HG03558 (cell line): ENCODE data around the gene COL12A1.

ENCODE experiments used
- ATAC-seq: cut with Tn5 transposase; IDR thresholded peaks from one replicate; pipeline ENCODE4 v1.9.1; 2021; ENCODE audit warnings: moderate number of reproducible peaks; ENCODE audit not compliant: unreplicated experiment; ENCODE audit errors: extremely low read depth

Gene COL12A1

DNA sequence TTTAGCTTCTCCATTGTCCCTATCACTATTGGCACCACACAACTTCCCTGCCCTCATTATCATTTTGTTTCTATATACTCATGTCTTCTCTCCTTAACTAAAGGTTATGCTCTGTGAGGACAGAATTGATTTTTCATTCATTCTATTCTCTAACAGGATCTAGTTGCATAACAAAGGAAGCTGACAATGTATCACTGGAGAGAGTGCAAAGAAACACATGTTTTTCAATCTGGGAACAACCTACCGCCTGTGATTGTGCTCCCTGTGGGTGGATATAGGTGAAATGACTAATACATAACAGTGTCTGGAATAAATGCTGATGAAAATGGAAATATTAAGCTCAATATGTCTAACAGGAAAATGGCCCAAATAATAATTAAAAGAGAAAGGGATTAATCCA is 56.6 kb downstream of the COL12A1 start:
- no peak for ATAC-seq

DNA sequence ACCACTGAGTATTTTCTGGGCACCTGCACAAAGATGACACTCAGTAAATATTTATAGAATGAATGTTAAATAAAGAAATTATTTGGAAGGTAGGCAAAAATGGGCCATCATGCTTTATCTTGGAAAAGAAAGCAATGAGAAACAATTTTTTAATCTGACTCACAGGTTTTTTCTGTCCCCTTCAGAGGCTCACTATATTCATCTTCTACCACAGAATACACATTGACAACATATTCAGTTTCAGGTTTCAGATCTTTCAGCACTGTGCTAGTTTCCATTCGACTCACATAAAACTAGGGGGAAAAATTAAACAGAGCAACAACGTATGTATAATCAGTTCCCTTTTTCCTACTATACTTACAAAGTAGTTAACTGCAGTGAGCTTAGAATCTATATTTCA is 58.3 kb downstream of the COL12A1 start:
- peak; percentile 96 for ATAC-seq

DNA sequence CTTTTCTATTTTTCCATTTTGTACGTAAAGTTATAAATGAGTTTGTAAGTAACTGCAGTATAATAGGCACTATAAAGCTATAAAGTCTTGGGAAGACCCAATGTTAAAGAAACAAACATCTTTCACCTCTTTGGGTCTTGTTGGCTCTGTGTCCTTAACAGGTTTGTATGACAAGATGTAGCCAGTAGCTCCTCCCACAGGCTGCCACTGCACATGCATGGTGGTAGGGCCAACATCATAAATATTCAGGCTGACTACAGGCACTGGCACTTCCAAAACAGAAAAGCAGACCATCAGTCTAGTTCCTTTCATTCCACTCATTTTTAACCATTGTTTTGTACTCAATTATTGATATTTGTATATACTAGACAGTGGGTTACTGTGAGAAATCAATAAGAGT is 59.9 kb downstream of the COL12A1 start:
- no peak for ATAC-seq

DNA sequence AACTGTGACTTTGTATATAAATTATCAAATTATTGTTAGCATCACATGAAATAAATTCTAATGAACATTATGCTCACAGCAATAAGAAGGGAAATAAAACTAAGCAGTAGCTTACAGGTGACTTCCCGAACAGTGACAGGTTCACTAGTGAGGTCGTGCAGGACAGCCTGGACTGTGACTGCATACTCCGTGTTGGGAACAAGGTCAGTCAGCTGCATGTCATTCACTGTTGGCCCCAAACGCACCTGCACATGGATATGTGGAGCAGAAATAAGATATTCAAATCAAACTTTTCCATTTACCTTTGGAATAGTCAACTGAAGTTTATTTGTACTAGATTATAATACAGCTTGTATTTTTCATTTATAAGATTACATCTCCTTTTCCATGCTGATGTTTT is 60.6 kb downstream of the COL12A1 start:
- ATAC-seq = no peak

DNA sequence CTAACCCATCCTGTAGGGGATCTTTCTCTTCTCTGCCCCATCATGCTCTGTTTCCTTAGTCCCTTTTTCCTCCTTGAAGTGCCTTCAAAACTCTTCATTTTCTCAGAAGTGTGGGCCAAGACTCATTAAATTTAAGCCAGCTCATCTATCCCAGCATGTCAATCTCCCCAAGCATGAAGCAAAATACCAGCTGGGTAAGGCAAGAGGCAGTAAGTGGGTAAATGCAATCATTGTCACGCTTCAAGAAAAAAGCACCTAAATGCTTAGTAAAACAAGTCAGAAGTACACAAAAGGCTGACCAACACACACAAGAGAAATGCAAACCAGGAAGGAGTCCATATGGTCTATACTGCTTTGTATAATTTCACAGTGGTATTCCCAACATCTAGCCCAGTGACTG is 61.5 kb downstream of the COL12A1 start:
- ATAC-seq = no peak

DNA sequence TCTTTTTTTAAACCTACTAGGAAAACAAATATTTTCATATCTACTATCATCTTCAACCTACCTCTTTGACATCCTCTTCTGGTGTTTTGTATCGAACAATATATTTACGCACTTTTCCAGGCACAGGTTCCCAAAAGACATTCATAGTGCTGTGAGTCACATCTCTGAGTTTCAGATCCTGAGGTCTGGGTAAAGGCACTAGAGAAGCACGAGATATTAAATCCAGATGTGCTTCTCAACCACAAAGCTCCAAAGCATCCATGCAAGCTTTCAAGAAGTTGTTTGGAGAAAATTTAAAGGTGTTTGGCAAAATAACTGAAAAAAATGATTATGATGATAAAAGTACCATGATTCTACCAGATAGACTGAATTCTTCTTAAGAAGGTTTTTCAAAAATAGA is 62.7 kb downstream of the COL12A1 start:
- ATAC-seq = no peak

DNA sequence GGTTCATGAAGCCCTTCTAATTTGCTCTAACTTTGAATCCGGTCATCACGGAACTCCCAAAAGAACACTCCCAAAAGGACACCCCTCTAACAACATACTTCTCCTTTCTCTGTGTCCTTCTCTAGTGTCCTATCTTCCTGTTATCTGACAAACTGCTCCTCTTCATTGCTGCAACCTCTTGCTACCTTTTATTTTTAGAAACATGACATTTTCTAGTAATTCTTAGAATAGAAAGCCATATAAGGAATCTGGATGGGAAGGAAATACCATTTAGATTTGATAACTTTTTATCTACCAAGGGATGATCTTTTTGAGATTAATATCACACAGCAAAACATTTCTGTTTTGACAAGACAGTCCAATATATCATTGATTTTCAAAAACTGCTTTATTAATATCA is 63.1 kb downstream of the COL12A1 start:
- ATAC-seq = no peak

DNA sequence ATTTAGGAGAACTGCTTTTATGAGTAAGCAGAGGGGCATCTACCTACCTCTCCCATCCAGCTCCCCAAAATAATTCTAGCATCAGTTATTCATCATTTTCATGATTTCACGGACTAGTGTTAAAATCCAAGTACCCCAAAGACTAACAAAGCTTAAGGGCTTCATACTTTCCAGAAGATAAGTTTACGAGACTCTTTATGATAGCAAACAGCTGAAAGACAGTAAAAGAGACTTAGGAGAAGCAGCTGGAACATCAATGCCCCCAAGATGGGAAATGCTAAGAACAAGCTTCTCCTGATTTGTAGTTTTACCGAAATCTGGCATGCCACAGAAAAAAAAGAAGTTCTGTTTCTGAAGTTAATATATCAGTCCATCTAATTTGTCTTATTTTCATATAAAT is 70.0 kb downstream of the COL12A1 start:
- no peak for ATAC-seq

DNA sequence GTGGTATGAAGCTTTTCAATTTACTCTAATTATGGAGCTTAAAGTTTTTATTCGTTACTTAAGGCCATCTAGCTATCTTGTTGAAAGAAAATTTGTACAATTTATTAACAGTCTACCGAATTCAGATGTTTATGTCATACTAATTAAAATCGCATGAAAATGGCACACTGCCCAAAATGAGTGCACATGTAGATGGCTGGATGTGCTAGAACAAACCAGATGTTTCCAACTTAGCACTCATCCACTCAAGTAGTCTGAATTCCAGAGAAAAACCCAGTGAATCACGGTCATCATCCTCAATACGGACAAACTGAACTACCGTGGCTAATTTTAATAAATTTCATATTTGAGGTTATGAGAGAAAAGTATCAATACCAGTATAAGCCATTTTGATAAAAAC is 70.4 kb downstream of the COL12A1 start:
- ATAC-seq = no peak

DNA sequence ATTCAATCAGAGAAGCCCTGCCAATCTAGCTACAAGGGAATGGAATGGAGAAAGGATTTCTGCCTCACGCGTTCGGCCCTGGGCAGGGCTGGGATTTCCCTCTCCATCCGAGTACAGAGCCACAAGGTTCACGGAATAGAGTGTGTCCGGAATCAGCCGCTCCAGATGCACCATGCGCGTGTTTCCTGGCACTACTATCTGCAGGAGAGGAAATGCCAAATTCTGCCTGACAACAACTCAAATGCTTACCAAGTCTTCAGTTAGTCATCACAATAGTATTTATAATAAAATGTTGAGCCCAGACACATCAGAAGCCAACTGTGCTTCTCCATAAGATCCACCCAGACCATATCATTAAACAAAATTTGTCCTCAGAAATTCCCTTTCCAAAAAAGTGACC is 75.1 kb downstream of the COL12A1 start:
- no peak for ATAC-seq

DNA sequence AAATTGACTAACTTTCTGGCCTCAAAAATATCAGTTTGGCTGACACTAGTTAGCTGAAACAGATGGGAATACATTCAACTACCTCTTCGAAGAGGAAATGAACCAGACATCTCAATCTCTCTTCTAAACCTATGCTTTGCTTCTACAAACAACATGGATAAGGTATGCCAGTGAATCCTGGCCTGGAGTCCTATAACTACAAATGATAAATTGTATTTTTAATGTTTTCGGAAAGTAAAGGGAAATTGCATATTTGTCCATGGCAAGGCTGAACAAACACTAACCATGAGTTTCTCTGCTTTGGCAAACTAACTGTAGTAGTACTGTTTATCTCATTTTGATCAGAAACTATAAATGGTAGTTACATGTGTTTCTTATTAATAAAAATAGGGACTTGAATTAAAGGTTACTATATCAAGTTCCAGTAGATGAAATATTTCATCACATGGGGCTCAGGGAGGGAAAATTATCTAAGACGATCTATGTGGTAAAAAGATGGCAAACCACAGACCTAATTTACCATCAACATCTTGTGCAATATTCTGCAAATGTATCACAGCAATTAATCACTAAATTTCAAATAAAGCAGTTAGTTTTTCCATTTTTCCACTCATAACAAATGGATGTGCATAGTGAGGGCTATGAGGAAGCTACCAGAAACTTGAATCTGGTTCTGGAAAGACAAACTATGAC is 76.8 kb downstream of the COL12A1 start:
- ATAC-seq = no peak

DNA sequence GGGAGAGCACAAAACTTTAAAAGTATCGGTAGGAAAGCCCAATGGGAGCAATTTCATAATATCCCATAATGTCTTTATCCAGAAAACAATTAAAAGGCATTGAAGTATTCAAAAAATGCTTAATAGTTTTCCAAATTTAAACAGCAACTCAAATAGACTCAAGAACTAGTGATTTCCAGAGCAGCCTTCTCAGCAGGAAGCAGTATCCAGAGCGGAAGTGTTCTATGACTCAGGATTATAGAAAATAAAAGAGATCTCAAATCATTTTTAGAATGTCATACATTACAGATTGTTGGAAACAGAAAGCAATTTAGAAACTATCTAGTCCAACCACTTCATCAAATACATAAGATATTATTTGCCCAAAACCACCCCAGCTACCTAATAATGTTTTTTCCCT is 79.3 kb downstream of the COL12A1 start:
- ATAC-seq = no peak

DNA sequence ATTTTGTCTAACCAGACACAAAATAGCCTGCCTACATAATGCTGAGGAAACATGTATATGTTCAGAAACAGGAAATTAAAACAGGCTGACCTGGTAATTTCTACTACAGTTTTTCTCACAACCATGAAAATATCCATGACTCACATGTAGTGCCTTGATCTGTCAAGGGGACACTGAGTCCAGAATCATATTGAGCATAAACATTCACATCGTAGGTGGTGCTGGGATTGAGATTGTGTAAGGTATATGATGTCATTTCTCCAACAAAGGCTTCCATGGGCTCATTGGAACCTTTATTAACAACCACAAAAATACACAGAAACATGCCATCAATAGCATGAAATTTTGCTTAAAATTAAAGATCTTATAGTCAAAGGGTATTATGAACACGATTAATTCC is 80.9 kb downstream of the COL12A1 start:
- ATAC-seq = no peak

DNA sequence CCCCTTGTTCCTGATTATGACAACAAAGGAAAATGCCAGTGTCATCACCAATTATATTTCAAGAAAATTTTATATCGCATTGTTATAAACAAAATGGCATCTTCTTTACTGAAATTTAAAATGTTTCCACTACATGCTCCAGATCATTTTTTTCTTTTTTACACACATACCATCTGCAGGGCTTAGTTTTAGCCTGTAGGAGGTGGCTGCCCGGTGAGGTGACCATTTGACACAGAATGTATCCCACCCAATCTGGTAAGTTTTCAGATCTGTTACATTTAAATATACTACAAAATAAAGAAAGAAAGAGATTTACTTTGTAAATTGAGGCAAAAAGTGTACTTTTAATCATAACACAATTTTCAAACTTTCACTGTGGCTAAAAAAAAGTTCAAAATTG is 81.8 kb downstream of the COL12A1 start:
- no peak for ATAC-seq

DNA sequence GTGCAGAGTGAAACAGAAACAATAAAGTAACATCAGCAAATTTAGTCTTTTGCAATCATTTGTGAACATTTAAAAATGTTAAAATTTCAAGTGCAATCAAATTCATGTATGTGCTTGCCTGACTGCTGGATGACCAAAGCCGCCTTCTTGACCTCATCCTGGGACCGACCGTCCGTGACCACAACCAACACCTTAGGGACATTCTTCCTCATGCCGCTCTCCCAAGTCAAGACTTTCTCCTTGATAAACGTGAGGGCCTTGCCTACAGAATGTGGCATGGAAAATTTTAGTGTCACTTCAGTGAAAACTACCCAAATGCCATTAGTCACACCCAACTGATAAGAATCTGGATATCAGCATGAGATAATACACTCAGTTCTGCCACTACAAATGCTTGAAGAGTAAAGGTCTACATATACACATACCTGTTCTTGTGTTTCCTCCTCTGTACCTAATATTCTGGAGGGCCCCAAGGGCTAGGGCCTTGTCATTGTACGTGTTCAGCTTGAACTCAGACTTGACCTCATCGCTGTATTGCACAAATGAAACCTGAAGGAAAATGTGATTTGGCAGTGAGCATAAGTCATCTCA is 86.8 kb downstream of the COL12A1 start:
- no peak for ATAC-seq

DNA sequence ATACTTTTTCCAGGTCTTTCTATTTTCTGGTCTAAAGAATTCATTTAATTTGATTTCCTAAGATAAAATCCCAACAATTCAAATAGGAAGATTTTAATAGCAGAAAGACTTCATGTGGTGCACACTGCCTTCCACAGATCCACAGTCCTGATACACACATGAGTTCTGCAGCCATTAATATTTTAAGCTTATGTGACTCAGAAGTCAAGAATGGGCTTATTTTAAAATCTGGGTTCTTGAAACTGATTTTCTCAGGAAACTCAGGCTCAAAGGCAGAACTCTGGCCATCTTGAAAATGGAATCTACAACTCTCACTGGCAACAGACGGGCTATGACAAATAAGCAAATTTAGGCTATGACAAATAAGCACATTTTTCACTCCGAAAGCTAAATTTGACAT is 88.2 kb downstream of the COL12A1 start:
- no peak for ATAC-seq

DNA sequence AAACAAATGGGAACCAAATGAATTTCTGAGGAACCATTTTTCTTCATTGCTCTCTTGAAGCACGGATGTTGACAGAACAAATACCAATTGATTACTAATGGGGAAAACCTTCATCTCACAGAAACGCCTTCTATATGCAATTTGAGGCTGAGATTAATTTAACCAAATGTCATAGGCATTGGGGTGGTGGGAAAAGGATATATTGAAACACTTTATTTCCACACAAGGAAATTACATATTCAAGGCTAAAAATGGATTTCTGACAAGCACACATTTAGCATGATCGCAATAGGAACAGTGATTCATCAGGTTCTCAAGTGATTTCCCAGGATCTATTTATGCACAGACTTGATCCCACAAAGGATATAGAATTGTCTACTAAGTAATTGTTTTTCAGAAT is 88.9 kb downstream of the COL12A1 start:
- no peak for ATAC-seq

DNA sequence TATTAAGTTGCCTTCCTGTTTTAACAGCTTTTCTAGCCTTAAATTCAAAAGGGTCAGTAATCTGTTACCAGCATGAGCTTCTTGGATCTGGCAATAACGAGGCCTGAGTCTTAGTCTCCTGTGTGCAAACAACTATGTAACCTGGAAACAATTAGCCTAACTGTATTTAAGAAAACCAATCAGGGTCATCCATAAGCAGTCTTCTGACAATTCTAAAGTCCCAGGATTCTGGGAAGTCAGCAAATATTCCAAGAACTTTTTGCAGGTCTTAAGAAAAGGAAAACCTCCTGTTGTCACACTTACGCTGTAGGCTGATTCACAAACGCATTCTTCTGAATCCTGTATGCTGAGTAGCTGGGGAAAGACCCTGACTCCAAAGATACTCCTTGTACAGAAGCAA is 90.4 kb downstream of the COL12A1 start:
- ATAC-seq = no peak

DNA sequence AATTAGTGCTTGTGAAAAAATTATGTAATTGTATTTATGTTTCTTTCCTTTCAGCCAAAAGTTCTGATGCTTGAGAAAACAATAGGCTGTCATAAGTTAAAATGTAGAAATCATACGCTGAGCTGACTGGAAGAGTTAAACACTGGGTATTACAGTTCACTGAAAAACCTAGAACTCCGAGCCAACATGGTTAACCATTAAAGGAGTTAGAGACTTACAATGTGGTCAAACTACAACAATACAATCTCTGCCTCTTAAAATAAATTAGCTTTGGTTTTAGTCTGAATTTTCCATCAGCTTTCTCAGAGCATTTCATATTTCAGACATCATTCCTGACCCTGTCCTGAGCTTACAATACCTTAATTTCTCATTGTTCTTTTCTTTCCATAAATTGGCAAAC is 91.0 kb downstream of the COL12A1 start:
- no peak for ATAC-seq

DNA sequence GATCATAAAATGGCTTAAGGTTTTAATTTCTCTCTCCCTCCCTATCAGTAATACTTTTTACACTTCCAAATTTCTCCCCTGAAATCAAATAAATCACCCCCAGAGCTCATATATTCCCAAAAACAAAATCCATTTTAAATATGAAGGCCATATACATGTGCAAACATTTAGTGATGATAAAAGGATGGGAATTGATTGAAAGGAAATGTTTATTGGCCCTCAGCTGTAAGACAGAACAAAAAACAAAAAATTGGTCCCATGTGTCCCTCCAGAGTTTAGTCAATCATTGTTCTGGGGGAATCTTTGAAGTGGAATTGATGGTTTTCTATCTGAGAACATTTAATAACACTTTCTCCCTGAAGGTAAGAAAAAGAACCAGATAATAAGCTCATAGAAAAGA is 91.7 kb downstream of the COL12A1 start:
- no peak for ATAC-seq

DNA sequence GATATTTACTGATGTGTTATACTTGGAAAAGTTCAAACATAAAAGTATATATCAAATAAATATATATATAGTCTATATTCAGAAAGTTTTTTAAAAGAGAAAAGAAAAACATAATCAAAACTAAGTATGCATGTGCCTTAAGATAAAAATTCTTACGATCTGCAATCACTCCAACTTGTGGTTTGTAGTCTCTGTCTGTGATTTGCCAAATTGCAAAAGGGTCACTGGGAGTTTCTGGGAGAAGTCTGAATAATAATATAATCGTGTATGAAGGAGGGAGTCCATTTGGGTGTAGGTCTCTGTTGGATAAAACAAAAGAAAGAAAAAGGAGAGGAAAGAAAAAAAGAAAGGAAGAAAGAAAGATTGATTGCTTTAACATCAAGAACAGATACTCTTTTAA is 92.4 kb downstream of the COL12A1 start:
- no peak for ATAC-seq

DNA sequence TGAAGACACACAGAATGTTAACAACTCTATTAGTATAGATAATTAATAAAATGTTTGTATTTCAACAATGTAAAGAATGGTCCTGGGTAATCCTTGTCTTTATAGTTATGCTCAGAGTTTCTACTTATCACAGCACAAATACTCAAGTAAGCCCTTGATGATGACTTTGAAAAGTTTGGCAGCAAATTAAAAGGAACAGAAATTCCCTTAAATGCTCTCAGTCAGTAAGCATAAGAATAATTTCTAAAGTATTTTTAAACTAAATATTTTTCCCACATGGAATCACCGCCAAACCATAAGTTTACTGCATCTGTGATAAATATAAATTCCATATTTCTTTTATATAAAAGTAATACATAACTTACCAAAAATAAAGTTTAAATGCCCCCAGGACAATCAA is 96.1 kb downstream of the COL12A1 start:
- ATAC-seq = no peak
